AG04450 (cell line): Measurements from ENCODE around the gene SIGLEC12. TPM values are rescaled to one million over a fixed set of nuclear protein-coding genes. Genes with fewer than 3 reads are reported as not detected.
"Not testable (repeated sequence)": the region's sequence is repeated elsewhere in the genome, so short reads cannot be mapped to it uniquely, and the experiment has no call there.

ENCODE experiments used
- CTCF ChIA-PET: fragments of 300-600, 350-600 bp; formaldehyde crosslinking; extraction: SDS; loops from one replicate; lab custom pipeline; 2022; ENCODE audit warnings: antibody characterized with exemption, inconsistent platforms; lab: Charles Lee
- POLR2A ChIA-PET: fragments of 350-600 bp; formaldehyde crosslinking; extraction: SDS; loops from one replicate; lab custom pipeline; 2021; ENCODE audit warnings: antibody characterized with exemption, inconsistent platforms; lab: Yijun Ruan, JAX
- DNase-seq: peaks from one replicate; pipeline ENCODE4 v3.0.0-alpha.2; 2011; ENCODE audit warnings: low read depth, low spot score
- H3K27ac ChIP-seq: one replicate; pipeline ENCODE4 v1.5.1; 2012; ENCODE audit warnings: low read depth, low read length, control low read depth
- H3K27me3 ChIP-seq: one replicate; pipeline ENCODE4 v1.6.0; 2012; ENCODE audit warnings: low read length; ENCODE audit not compliant: control insufficient read depth, insufficient read depth
- H3K4me3 ChIP-seq: 2 replicates; pipeline ENCODE4 v1.5.1; 2011; ENCODE audit warnings: mild to moderate bottlenecking, low read depth, low read length, control low read depth
- H3K9me3 ChIP-seq: 2 replicates; pipeline ENCODE4 v1.5.1; 2012; ENCODE audit warnings: low read length; ENCODE audit not compliant: control insufficient read depth, insufficient read depth
- polyA plus RNA-seq: library from polyadenylated mRNA; depleted of rRNA; stranded (reverse); fragments of >200 nt; gene quantifications from 2 replicates; pipeline ENCODE4 v1.2.3, GENCODE V29; 2011
- TF ChIP-seq, protein P1 (sequence below): IDR thresholded peaks from 2 replicates; pipeline ENCODE4 v1.5.1; 2011; ENCODE audit warnings: low read depth, low read length, control low read depth, inconsistent platforms

The SIGLEC12 gene
- polyA plus RNA-seq, 1 experiment, result not detected

DNA sequence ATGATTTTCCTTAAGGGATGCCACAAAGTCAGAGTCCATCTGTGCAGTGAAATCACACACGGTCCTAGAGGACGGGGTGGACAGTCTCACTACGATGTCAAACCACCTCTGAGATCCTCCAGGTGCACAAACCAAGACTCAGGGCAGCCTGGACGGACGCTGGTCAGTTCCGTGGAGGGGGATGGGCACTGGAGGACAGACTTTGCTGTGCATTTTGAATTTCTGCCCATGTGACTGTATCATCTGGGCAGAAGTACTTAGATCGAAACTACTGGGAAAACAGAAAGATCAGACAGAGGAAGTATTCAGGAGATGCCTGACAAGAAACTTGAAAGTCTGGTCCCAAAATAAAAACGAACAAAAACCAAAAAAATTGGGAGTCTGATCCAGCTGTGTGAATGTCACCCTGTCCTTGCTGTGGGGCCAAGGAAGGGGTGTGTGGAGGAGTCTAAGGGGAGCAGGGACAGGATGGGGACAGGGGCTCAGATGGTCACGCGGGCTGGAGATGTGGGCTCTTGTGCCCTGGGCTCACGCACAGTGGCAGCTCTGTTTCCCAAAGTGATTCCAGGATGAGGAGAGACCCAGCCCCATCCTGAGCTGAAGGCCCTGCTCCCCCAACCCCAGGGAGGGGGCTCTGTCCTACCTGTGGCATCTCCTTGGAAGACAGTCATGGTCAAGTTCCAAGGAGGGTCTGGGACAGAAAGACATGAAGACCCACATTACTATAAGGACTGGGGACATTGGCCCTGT lies 44.9 kb downstream of the SIGLEC12 start:
- TF ChIP-seq, protein P1, sequence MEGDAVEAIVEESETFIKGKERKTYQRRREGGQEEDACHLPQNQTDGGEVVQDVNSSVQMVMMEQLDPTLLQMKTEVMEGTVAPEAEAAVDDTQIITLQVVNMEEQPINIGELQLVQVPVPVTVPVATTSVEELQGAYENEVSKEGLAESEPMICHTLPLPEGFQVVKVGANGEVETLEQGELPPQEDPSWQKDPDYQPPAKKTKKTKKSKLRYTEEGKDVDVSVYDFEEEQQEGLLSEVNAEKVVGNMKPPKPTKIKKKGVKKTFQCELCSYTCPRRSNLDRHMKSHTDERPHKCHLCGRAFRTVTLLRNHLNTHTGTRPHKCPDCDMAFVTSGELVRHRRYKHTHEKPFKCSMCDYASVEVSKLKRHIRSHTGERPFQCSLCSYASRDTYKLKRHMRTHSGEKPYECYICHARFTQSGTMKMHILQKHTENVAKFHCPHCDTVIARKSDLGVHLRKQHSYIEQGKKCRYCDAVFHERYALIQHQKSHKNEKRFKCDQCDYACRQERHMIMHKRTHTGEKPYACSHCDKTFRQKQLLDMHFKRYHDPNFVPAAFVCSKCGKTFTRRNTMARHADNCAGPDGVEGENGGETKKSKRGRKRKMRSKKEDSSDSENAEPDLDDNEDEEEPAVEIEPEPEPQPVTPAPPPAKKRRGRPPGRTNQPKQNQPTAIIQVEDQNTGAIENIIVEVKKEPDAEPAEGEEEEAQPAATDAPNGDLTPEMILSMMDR, result no peak
- H3K9me3 ChIP-seq, result peaks cover 35% of the 10 kb centered on the region
- no peaks in the 10 kb centered on the region for H3K27me3 ChIP-seq
- no peak for DNase-seq
- ChIA-PET CTCF (no interaction called here), POLR2A (no interaction called here)
- H3K4me3 ChIP-seq, result no peak overlapping the region
- H3K27ac ChIP-seq, result no peak overlapping the region

DNA sequence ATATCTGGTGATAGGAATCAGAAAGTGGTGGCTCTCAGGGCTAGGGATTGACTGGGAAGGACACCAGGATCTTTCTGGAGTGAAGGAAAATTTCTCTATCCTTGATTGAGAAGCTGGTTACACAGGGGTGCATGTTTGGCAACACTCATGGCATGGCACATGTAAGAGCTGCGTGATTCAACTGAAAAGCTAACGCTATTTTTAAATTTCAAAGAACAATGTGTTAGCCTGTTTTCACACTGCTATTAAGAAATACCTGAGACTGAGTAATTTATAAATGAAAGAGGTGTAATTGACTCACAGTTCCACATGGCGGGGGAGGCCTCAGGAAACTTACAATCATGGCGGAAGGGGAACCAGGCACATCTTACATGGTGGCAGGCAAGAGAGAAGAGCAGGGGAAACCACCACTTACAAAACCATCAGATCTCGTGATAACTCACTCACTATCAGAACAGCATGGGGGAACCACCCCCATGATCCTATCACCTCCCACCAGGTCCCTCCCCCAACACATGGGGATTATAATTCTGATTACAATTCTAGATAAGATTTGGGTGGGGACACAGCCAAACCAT lies 50.8 kb downstream of the SIGLEC12 start:
- Histone ChIP-seq H3K27ac (no peak overlapping the region), H3K27me3 (no peaks in the 10 kb centered on the region), H3K9me3 (peaks cover 27% of the 10 kb centered on the region), H3K4me3 (no peak overlapping the region)
- ChIA-PET CTCF (no interaction called here), POLR2A (no interaction called here)
- TF ChIP-seq, protein P1, result no peak
- DNase-seq, result no peak

DNA sequence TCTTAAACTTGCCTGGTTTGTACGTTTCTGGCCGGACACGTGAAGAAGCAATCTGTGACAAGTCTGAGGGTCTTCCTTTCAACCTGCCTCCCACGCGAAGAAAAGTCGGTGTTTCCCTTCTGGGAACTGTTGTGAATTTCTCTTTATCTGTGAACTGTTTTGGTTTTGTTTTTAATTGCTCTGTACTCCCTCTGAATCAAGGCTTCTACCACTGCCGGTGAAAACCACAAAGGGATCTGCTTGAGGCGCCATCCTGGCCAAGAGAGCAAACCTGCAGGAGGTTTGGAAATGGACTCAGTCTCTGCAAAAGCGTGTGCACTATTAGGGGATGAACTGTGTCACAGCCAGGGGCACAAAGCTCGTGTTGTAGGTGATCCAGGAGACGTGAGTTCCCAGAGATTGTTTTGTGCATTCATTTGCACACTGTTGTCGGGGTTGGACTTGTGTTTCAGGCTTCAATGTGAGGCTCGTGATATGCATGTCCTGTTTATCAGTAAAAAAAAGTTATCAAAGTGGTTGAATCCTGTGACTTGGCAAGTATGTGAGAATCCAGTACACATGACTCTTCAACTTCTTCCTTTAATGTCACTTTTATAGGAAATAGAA lies 53.1 kb downstream of the SIGLEC12 start:
- peaks cover 13% of the 10 kb centered on the region for H3K9me3 ChIP-seq
- no peak for DNase-seq
- H3K27me3 ChIP-seq, result no peaks in the 10 kb centered on the region
- TF ChIP-seq, protein P1, result no peak
- no peak overlapping the region for H3K4me3 ChIP-seq
- POLR2A ChIA-PET, result no interaction called here
- CTCF ChIA-PET, result no interaction called here
- no peak overlapping the region for H3K27ac ChIP-seq

DNA sequence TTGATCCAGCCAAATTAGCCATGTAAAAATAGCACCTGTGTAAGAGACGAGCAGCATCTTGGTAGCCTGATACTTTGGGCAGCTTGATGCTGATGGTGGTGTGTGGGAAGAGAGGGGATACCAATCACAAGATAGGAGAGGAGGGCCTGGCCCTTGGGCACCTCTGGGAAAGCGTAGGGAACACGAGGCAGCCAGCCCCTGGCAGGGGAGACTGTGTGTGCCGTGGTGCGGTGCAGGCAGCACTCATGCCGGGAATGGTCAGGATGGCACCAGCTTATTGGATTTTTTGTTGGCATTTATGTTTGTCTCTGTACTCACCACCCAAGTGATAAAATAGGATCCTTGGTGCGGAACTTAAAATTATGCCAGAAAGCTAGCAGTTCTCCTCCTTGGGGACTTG lies 53.6 kb downstream of the SIGLEC12 start:
- DNase-seq, result no peak

DNA sequence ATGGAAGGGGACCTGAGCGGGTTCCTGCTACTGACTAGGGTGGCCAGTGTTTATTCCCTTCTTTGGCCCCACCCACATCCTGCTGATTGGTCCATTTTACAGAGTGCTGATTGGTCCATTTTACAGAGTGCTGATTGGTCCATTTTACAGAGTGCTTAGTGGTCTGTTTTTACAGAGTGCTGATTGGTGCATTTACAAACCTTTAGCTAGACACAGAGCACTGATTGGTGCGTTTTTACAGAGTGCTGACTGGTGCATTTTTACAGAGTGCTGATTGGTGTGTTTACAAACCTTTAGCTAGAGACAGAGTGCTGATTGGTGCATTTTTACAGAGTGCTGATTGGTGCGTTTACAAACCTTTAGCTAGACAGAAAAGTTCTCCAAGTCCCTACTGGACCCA lies 54.1 kb downstream of the SIGLEC12 start:
- H3K27ac ChIP-seq, H3K4me3 ChIP-seq, POLR2A ChIA-PET, H3K27me3 ChIP-seq, CTCF ChIA-PET, DNase-seq: not testable (repeated sequence)
- H3K9me3 ChIP-seq, result peaks cover 13% of the 10 kb centered on the region

More for the DNA sequence above, 53.6 kb downstream of the SIGLEC12 start:
- TF ChIP-seq, protein P1, result no peak
- H3K27ac ChIP-seq, result no peak overlapping the region
- H3K4me3 ChIP-seq, result no peak overlapping the region
- CTCF ChIA-PET, result no interaction called here
- POLR2A ChIA-PET, result no interaction called here
- no peaks in the 10 kb centered on the region for H3K27me3 ChIP-seq
- peaks cover 13% of the 10 kb centered on the region for H3K9me3 ChIP-seq
